ENCODE data around the gene PLSCR3.

Gene PLSCR3

GRCh38 chr17:7394452-7395191, at the start of gene PLSCR3:
Gene PLSCR3, minus strand, starts transcription at chr17:7394525. Its CDS starts 415 bp downstream, at chr17:7394110.
- Histone ChIP-seq H3K9me3 (ENCODE audit: control insufficient read depth, insufficient read depth, low read length) (no peaks in the 10 kb centered on the region), H3K4me3 (ENCODE audit: low read length) (peak within 1 kb of the TSS; percentile 79; the same call in 1 of the 2 replicates), H3K27ac (ENCODE audit: low read length) (no peak within 1 kb of the TSS), H3K27me3 (ENCODE audit: control insufficient read depth, insufficient read depth, low read length) (no peaks in the 10 kb centered on the region), H3K36me3 (ENCODE audit: control insufficient read depth, insufficient read depth, low read length) (peaks cover 4% of the 10 kb centered on the region; the same call in 1 of the 2 replicates), H3K4me1 (ENCODE audit: control insufficient read depth, insufficient read depth, low read length) (peaks cover 2% of the 10 kb centered on the region; the same call in 1 of the 2 replicates)
- no CpG with 5 or more reads among the region's 71 CpGs for WGBS (ENCODE audit: insufficient coverage, insufficient read length)
- no peak for DNase-seq (ENCODE audit: low read depth, low spot score)

GRCh38 chr17:7443499-7444485, 49.5 kb upstream of the PLSCR3 start:
- no peaks in the 10 kb centered on the region for H3K36me3 ChIP-seq (ENCODE audit: control insufficient read depth, insufficient read depth, low read length)
- H3K27ac ChIP-seq (ENCODE audit: low read length): no peak overlapping the region
- H3K27me3 ChIP-seq (ENCODE audit: control insufficient read depth, insufficient read depth, low read length): no peaks in the 10 kb centered on the region
- H3K4me3 ChIP-seq (ENCODE audit: low read length): no peak overlapping the region
- H3K4me1 ChIP-seq (ENCODE audit: control insufficient read depth, insufficient read depth, low read length): peaks cover 5% of the 10 kb centered on the region; the same call in 1 of the 2 replicates
- WGBS (ENCODE audit: insufficient coverage, insufficient read length): no CpG with 5 or more reads among the region's 7 CpGs
- H3K9me3 ChIP-seq (ENCODE audit: control insufficient read depth, insufficient read depth, low read length): no peaks in the 10 kb centered on the region
- no peak for DNase-seq (ENCODE audit: low read depth, low spot score)

GRCh38 chr17:7442142-7442541, 47.8 kb upstream of the PLSCR3 start:
- no peak for DNase-seq (ENCODE audit: low read depth, low spot score)
- no CpG with 5 or more reads among the region's 2 CpGs for WGBS (ENCODE audit: insufficient coverage, insufficient read length)
- Histone ChIP-seq H3K27ac (ENCODE audit: low read length) (no peak overlapping the region), H3K27me3 (ENCODE audit: control insufficient read depth, insufficient read depth, low read length) (no peaks in the 10 kb centered on the region; the same call in 1 of the 2 replicates), H3K4me1 (ENCODE audit: control insufficient read depth, insufficient read depth, low read length) (peaks cover 5% of the 10 kb centered on the region; the same call in 1 of the 2 replicates), H3K9me3 (ENCODE audit: control insufficient read depth, insufficient read depth, low read length) (no peaks in the 10 kb centered on the region), H3K4me3 (ENCODE audit: low read length) (no peak overlapping the region), H3K36me3 (ENCODE audit: control insufficient read depth, insufficient read depth, low read length) (no peaks in the 10 kb centered on the region)

- no peak for DNase-seq (ENCODE audit: low read depth, low spot score)
- H3K27me3 ChIP-seq (ENCODE audit: control insufficient read depth, insufficient read depth, low read length): no peaks in the 10 kb centered on the region; the same call in 1 of the 2 replicates
- H3K4me3 ChIP-seq (ENCODE audit: low read length): no peak overlapping the region
- no peaks in the 10 kb centered on the region for H3K36me3 ChIP-seq (ENCODE audit: control insufficient read depth, insufficient read depth, low read length)
- no peak overlapping the region for H3K27ac ChIP-seq (ENCODE audit: low read length)
- no peaks in the 10 kb centered on the region for H3K9me3 ChIP-seq (ENCODE audit: control insufficient read depth, insufficient read depth, low read length)
- 0 out of 2 replicates have a peak, but pooled peaks cover 3% of the 10 kb centered on the region for H3K4me1 ChIP-seq (ENCODE audit: control insufficient read depth, insufficient read depth, low read length)
- WGBS (ENCODE audit: insufficient coverage, insufficient read length): no CpG with 5 or more reads among the region's 7 CpGs
Measured at GRCh38 chr17:7441266-7441665, 46.9 kb upstream of the PLSCR3 start.

GRCh38 chr17:7440834-7441195, 46.5 kb upstream of the PLSCR3 start:
- DNase-seq (ENCODE audit: low read depth, low spot score): no peak
- no peaks in the 10 kb centered on the region for H3K36me3 ChIP-seq (ENCODE audit: control insufficient read depth, insufficient read depth, low read length)
- H3K4me3 ChIP-seq (ENCODE audit: low read length): peak overlapping the region; percentile 57; the same call in 1 of the 2 replicates
- no peaks in the 10 kb centered on the region for H3K9me3 ChIP-seq (ENCODE audit: control insufficient read depth, insufficient read depth, low read length)
- no peak overlapping the region for H3K27ac ChIP-seq (ENCODE audit: low read length)
- H3K27me3 ChIP-seq (ENCODE audit: control insufficient read depth, insufficient read depth, low read length): no peaks in the 10 kb centered on the region; the same call in 1 of the 2 replicates
- 0 out of 2 replicates have a peak, but pooled peaks cover 3% of the 10 kb centered on the region for H3K4me1 ChIP-seq (ENCODE audit: control insufficient read depth, insufficient read depth, low read length)
- WGBS (ENCODE audit: insufficient coverage, insufficient read length): no CpG with 5 or more reads among the region's 12 CpGs

GRCh38 chr17:7440113-7440833, 45.9 kb upstream of the PLSCR3 start:
- WGBS (ENCODE audit: insufficient coverage, insufficient read length): no CpG with 5 or more reads among the region's 46 CpGs
- Histone ChIP-seq H3K27ac (ENCODE audit: low read length) (no peak overlapping the region), H3K9me3 (ENCODE audit: control insufficient read depth, insufficient read depth, low read length) (no peaks in the 10 kb centered on the region), H3K36me3 (ENCODE audit: control insufficient read depth, insufficient read depth, low read length) (no peaks in the 10 kb centered on the region), H3K4me1 (ENCODE audit: control insufficient read depth, insufficient read depth, low read length) (0 out of 2 replicates have a peak, but pooled peaks cover 3% of the 10 kb centered on the region), H3K27me3 (ENCODE audit: control insufficient read depth, insufficient read depth, low read length) (no peaks in the 10 kb centered on the region; the same call in 1 of the 2 replicates), H3K4me3 (ENCODE audit: low read length) (peak overlapping the region; percentile 57; the same call in 1 of the 2 replicates)
- DNase-seq (ENCODE audit: low read depth, low spot score): no peak

GRCh38 chr17:7439462-7440112, 45.3 kb upstream of the PLSCR3 start, which contains the start of gene FGF11:
Gene FGF11, plus strand, starts transcription at chr17:7439512. Its CDS starts 109 bp downstream, at chr17:7439621.
- Histone ChIP-seq H3K27me3 (ENCODE audit: control insufficient read depth, insufficient read depth, low read length) (no peaks in the 10 kb centered on the region; the same call in 1 of the 2 replicates), H3K9me3 (ENCODE audit: control insufficient read depth, insufficient read depth, low read length) (no peaks in the 10 kb centered on the region), H3K4me3 (ENCODE audit: low read length) (peak within 1 kb of the TSS; percentile 65; the same call in 1 of the 2 replicates), H3K4me1 (ENCODE audit: control insufficient read depth, insufficient read depth, low read length) (0 out of 2 replicates have a peak, but pooled peaks cover 2% of the 10 kb centered on the region), H3K27ac (ENCODE audit: low read length) (no peak within 1 kb of the TSS), H3K36me3 (ENCODE audit: control insufficient read depth, insufficient read depth, low read length) (no peaks in the 10 kb centered on the region)
- no peak for DNase-seq (ENCODE audit: low read depth, low spot score)
- no CpG with 5 or more reads among the region's 50 CpGs for WGBS (ENCODE audit: insufficient coverage, insufficient read length)

GRCh38 chr17:7438656-7439460, 44.5 kb upstream of the PLSCR3 start:
- WGBS (ENCODE audit: insufficient coverage, insufficient read length): no CpG with 5 or more reads among the region's 11 CpGs
- no peak for DNase-seq (ENCODE audit: low read depth, low spot score)
- Histone ChIP-seq H3K4me3 (ENCODE audit: low read length) (peak overlapping the region; percentile 65; the same call in 1 of the 2 replicates), H3K27me3 (ENCODE audit: control insufficient read depth, insufficient read depth, low read length) (no peaks in the 10 kb centered on the region; the same call in 1 of the 2 replicates), H3K4me1 (ENCODE audit: control insufficient read depth, insufficient read depth, low read length) (no peaks in the 10 kb centered on the region), H3K36me3 (ENCODE audit: control insufficient read depth, insufficient read depth, low read length) (no peaks in the 10 kb centered on the region), H3K27ac (ENCODE audit: low read length) (no peak overlapping the region), H3K9me3 (ENCODE audit: control insufficient read depth, insufficient read depth, low read length) (no peaks in the 10 kb centered on the region)
